IMR-90 (cell line): ENCODE data around the gene DAND5. TPM values are rescaled to one million over a fixed set of nuclear protein-coding genes. Genes with fewer than 3 reads are reported as not detected.
"Not testable (repeated sequence)": the region's sequence is repeated elsewhere in the genome, so short reads cannot be mapped to it uniquely, and the experiment has no call there.

Experiments
- ATAC-seq: fragments of 200-7000 bp; cut with Tn5 transposase; 2 replicates; pipeline ENCODE4 v1.9.1; 2020; ENCODE audit warnings: low read depth, mild to moderate bottlenecking, moderate library complexity
- BruUV-seq: library from RNA; stranded (reverse); fragments of 400-500 nt; replicated peaks from 2 replicates; lab custom pipeline; 2021; lab: Mats Ljungman, UMichigan
- CTCF ChIA-PET: fragments of 300-600 bp; formaldehyde crosslinking; extraction: SDS; loops from one replicate; lab custom pipeline; 2021; ENCODE audit warnings: antibody characterized with exemption; lab: Yijun Ruan, JAX
- POLR2A ChIA-PET: fragments of 300-600 bp; sonication (Branson Sonifier 250); formaldehyde crosslinking; loops from one replicate; lab custom pipeline; 2022; ENCODE audit warnings: antibody characterized with exemption; ENCODE audit not compliant: unreplicated experiment; lab: Charles Lee
- DNase-seq: peaks from one replicate; pipeline ENCODE4 v3.0.0; 2013
- H2AFZ ChIP-seq: replicated peaks from 2 replicates; pipeline ENCODE3; 2013; ENCODE audit warnings: low read length, mild to moderate bottlenecking; ENCODE audit not compliant: poor library complexity
- H2AK5ac ChIP-seq: 2 replicates; pipeline ENCODE4 v1.6.1; 2013; ENCODE audit warnings: low read depth, low read length, inconsistent platforms
- H2AK9ac ChIP-seq: replicated peaks from 2 replicates; pipeline ENCODE3; 2013; ENCODE audit warnings: mild to moderate bottlenecking, low read depth, low read length, moderate library complexity; ENCODE audit not compliant: poor library complexity
- H2BK120ac ChIP-seq: 2 replicates; pipeline ENCODE4 v1.6.1; 2013; ENCODE audit warnings: low read depth, low read length, inconsistent platforms
- H2BK15ac ChIP-seq: 3 replicates; pipeline ENCODE4 v1.6.1; 2013; ENCODE audit warnings: low read depth, low read length, inconsistent platforms
- H2BK20ac ChIP-seq: 2 replicates; pipeline ENCODE4 v1.6.1; 2013; ENCODE audit warnings: low read depth, mild to moderate bottlenecking, inconsistent platforms, low read length, moderate library complexity
- H2BK5ac ChIP-seq: 2 replicates; pipeline ENCODE4 v1.6.1; 2013; ENCODE audit warnings: mild to moderate bottlenecking, low read depth, low read length, inconsistent platforms; ENCODE audit not compliant: poor library complexity, severe bottlenecking
- H3K14ac ChIP-seq: replicated peaks from 2 replicates; pipeline ENCODE4 v1.6.1; 2013; ENCODE audit warnings: low read depth, low read length, inconsistent platforms
- H3K18ac ChIP-seq: 2 replicates; pipeline ENCODE4 v1.6.1; 2013; ENCODE audit warnings: low read depth, low read length, control low read depth
- H3K23ac ChIP-seq: 2 replicates; pipeline ENCODE4 v1.6.1; 2013; ENCODE audit warnings: low read depth, low read length, inconsistent platforms
- H3K27ac ChIP-seq: 2 replicates; pipeline ENCODE4 v1.5.1; 2013; ENCODE audit warnings: mild to moderate bottlenecking, control low read depth, low read length; ENCODE audit not compliant: insufficient read depth
- H3K27me3 ChIP-seq: 2 replicates; pipeline ENCODE4 v1.6.1; 2013; ENCODE audit warnings: low read length; ENCODE audit not compliant: control insufficient read depth, insufficient read depth
- H3K36me3 ChIP-seq: 2 replicates; pipeline ENCODE4 v1.6.1; 2013; ENCODE audit warnings: low read length, mixed read lengths; ENCODE audit not compliant: control insufficient read depth, insufficient read depth
- H3K4ac ChIP-seq: 2 replicates; pipeline ENCODE4 v1.6.1; 2013; ENCODE audit warnings: low read depth, low read length, inconsistent platforms
- H3K4me1 ChIP-seq: 2 replicates; pipeline ENCODE4 v1.6.1; 2013; ENCODE audit warnings: low read length, mixed read lengths; ENCODE audit not compliant: control insufficient read depth, insufficient read depth
- H3K4me2 ChIP-seq: 2 replicates; pipeline ENCODE4 v1.6.1; 2013; ENCODE audit warnings: low read depth, mild to moderate bottlenecking, control low read depth, low read length, moderate library complexity
- H3K4me3 ChIP-seq: 2 replicates; pipeline ENCODE4 v1.5.1; 2013; ENCODE audit warnings: low read depth, mild to moderate bottlenecking, control low read depth, low read length, moderate library complexity; ENCODE audit not compliant: insufficient read depth
- H3K56ac ChIP-seq: 2 replicates; pipeline ENCODE4 v1.6.1; 2013; ENCODE audit warnings: low read length, inconsistent platforms; ENCODE audit not compliant: insufficient read depth; ENCODE audit errors: extremely low read depth
- H3K79me1 ChIP-seq, 2 experiments: 2 replicates each; pipeline ENCODE4 v1.6.1; 2013; ENCODE audit warnings: low read length in 2 of 2, inconsistent platforms in 1 of 2, low read depth in 1 of 2
- H3K9ac ChIP-seq: 2 replicates; pipeline ENCODE4 v1.6.1; 2013; ENCODE audit warnings: low read depth, low read length, control low read depth
- H3K9me1 ChIP-seq: 2 replicates; pipeline ENCODE4 v1.6.1; 2013; ENCODE audit warnings: low read length, inconsistent platforms; ENCODE audit not compliant: insufficient read depth
- H3K9me3 ChIP-seq: 2 replicates; pipeline ENCODE4 v1.6.1; 2013; ENCODE audit warnings: low read length; ENCODE audit not compliant: control insufficient read depth, insufficient read depth
- H4K20me1 ChIP-seq: 2 replicates; pipeline ENCODE4 v1.6.1; 2013; ENCODE audit warnings: low read length, inconsistent platforms; ENCODE audit not compliant: insufficient read depth
- H4K5ac ChIP-seq: 2 replicates; pipeline ENCODE4 v1.6.1; 2013; ENCODE audit warnings: mild to moderate bottlenecking, low read depth, low read length, control low read depth
- H4K8ac ChIP-seq, 2 experiments: 2 replicates each; pipeline ENCODE4 v1.6.1; 2013; ENCODE audit warnings: low read depth in 2 of 2, low read length in 2 of 2, control low read depth in 1 of 2, inconsistent platforms in 1 of 2
- H4K91ac ChIP-seq: 2 replicates; pipeline ENCODE4 v1.6.1; 2013; ENCODE audit warnings: low read depth, low read length, inconsistent platforms; ENCODE audit not compliant: insufficient read depth
- CHD1 ChIP-seq: IDR thresholded peaks from 2 replicates; pipeline ENCODE4 v1.6.1; 2012; ENCODE audit warnings: low read depth, low read length, improper control_type of control experiment
- FOS ChIP-seq: fragments of 150-350 bp; IDR thresholded peaks from 2 replicates; pipeline ENCODE4 v1.6.1; 2016; ENCODE audit warnings: low read depth, low read length
- MAFK ChIP-seq: IDR thresholded peaks from 2 replicates; pipeline ENCODE4 v1.6.1; 2012; ENCODE audit warnings: low read depth, low read length, improper control_type of control experiment
- MAZ ChIP-seq: IDR thresholded peaks from 2 replicates; pipeline ENCODE4 v1.6.1; 2012; ENCODE audit warnings: low read depth, mild to moderate bottlenecking, low read length, improper control_type of control experiment, moderate library complexity, borderline replicate concordance
- USF2 ChIP-seq: fragments of 150-350 bp; IDR thresholded peaks from 2 replicates; pipeline ENCODE4 v1.6.1; 2017; ENCODE audit warnings: mild to moderate bottlenecking, antibody characterized with exemption, low read length, low read depth
- WGBS, 2 experiments: methylation state at CpG; one replicate each; pipeline versions ENCODE4 v1.1.5 to v1.1.7; 2013; ENCODE audit warnings: missing lambda C conversion rate in 2 of 2; ENCODE audit not compliant: insufficient read length in 1 of 2; ENCODE audit errors: extremely low coverage in 2 of 2; 5-methylcytosine and 5-hydroxymethylcytosine counted together
- dilution Hi-C: fragments of 300-500 bp; cut with HindIII; formaldehyde crosslinking; loops from one replicate; pipeline ENCODE4 v1.14.3; 2018; ENCODE audit warnings: low sequenced_read_pairs; ENCODE audit not compliant: unreplicated experiment
- in situ Hi-C: fragments of 300-500 bp; cut with MboI; formaldehyde crosslinking; loops from 3 replicates; pipeline ENCODE4 v1.14.3; 2019; ENCODE audit warnings: low sequenced_read_pairs, inconsistent platforms, mixed read lengths
- intact Hi-C: fragments of 100-400 bp; cut with micrococcal nuclease; formaldehyde crosslinking; loops from 2 replicates; pipeline ENCODE4 v1.10.0; 2022
- polyA plus RNA-seq, 3 experiments: library from polyadenylated mRNA; depleted of rRNA; stranded (reverse); fragments of >200 nt; gene quantifications; 2 replicates each; pipeline ENCODE4 v1.2.3, GENCODE V29; 2012; ENCODE audit warnings: low replicate concordance in 1 of 3
- total RNA-seq: library from RNA; depleted of rRNA; stranded (reverse); fragments of >200 nt; gene quantifications from 2 replicates; pipeline ENCODE4 v1.2.3, GENCODE V29; 2012

The DAND5 gene
- total and polyA plus RNA-seq, 2 of the 4 experiments (the other 2 are of a cell fraction): 0.03 TPM; not detected in 1

GRCh38 chr19:12975221-12975741, 5.9 kb downstream of the DAND5 start:
- H3K4ac ChIP-seq: no peak overlapping the region
- H3K14ac ChIP-seq: no peak overlapping the region
- no TSS peak for BruUV-seq
- no peak overlapping the region for H3K18ac ChIP-seq
- no peak overlapping the region for H3K56ac ChIP-seq
- H2BK15ac ChIP-seq: no peak overlapping the region
- H3K4me1 ChIP-seq: no peaks in the 10 kb centered on the region
- ChIA-PET POLR2A (no interaction called here), CTCF (interaction anchor here (1.5 kb wide), 1 partner anchor 10 kb away, joined by 7 read pairs; no protein-coding TSS in a partner anchor)
- in situ Hi-C loops: loop anchor here (5.0 to 25.0 kb wide), 3 partner anchors 287 to 762 kb away; a partner anchor contains a TSS
- H3K4me3 ChIP-seq: no peak overlapping the region
- no peak overlapping the region for H2BK5ac ChIP-seq
- H3K9ac ChIP-seq: no peak overlapping the region
- intact Hi-C loops: loop anchor here (5.0 kb wide), 1 partner anchor 272 kb away; no protein-coding TSS in a partner anchor
- H4K20me1 ChIP-seq: no peaks in the 10 kb centered on the region
- ATAC-seq: no peak
- H3K4me2 ChIP-seq: no peak overlapping the region
- H3K9me3 ChIP-seq: no peaks in the 10 kb centered on the region
- H2AK9ac ChIP-seq: no peak overlapping the region
- dilution Hi-C loops: no loop called here
- no peak overlapping the region for H3K23ac ChIP-seq
- no peak overlapping the region for H2AFZ ChIP-seq
- no peak overlapping the region for H4K8ac ChIP-seq
- H3K27ac ChIP-seq: no peak overlapping the region
- no peaks in the 10 kb centered on the region for H3K27me3 ChIP-seq
- no peak overlapping the region for H2BK120ac ChIP-seq
- no peak for TF ChIP-seq USF2
- no peak for TF ChIP-seq FOS
- no peak for TF ChIP-seq CHD1
- no peak for TF ChIP-seq MAFK
- no peak for TF ChIP-seq MAZ
- 0 out of 2 replicates have a peak, but pooled peaks cover 2% of the 10 kb centered on the region for H3K9me1 ChIP-seq
- no peaks in the 10 kb centered on the region for H3K79me1 ChIP-seq
- DNase-seq: no peak
- WGBS, 2 experiments: 71% methylated on average over 5 of the region's 17 CpGs; no CpG with 5 or more reads in 1 of the 2 experiments
- no peak overlapping the region for H2BK20ac ChIP-seq
- no peak overlapping the region for H4K91ac ChIP-seq
- H3K36me3 ChIP-seq: no peaks in the 10 kb centered on the region
- H4K5ac ChIP-seq: no peak overlapping the region
- no peak overlapping the region for H2AK5ac ChIP-seq

GRCh38 chr19:12976109-12976508, 6.7 kb downstream of the DAND5 start:
- not testable (repeated sequence) for DNase-seq

More at GRCh38 chr19:12976109-12976508, 6.7 kb downstream of the DAND5 start:
- H3K9ac ChIP-seq, H2BK120ac ChIP-seq, BruUV-seq, H2BK20ac ChIP-seq, H3K36me3 ChIP-seq, H4K5ac ChIP-seq, dilution Hi-C loops, POLR2A ChIA-PET, H3K4me1 ChIP-seq, H3K23ac ChIP-seq, H4K91ac ChIP-seq, H3K4me2 ChIP-seq, H4K20me1 ChIP-seq, H2AK5ac ChIP-seq, H3K27ac ChIP-seq, H3K56ac ChIP-seq, H3K14ac ChIP-seq, H3K9me3 ChIP-seq, H2AK9ac ChIP-seq, H3K27me3 ChIP-seq, H3K79me1 ChIP-seq, H3K9me1 ChIP-seq, ATAC-seq, H2BK15ac ChIP-seq, H4K8ac ChIP-seq, H3K4ac ChIP-seq, H3K18ac ChIP-seq, H2BK5ac ChIP-seq, H3K4me3 ChIP-seq: not testable (repeated sequence)
- WGBS, 2 experiments: no CpG with 5 or more reads among the region's 7 CpGs
- CTCF ChIA-PET: interaction anchor here (0.8 to 2.5 kb wide), 2 partner anchors 11 to 118 kb away, joined by 5 to 10 read pairs; no protein-coding TSS in a partner anchor
- peak overlapping the region; percentile 58 for H2AFZ ChIP-seq
- intact Hi-C loops: loop anchor here (5.0 kb wide), 1 partner anchor 271 kb away; no protein-coding TSS in a partner anchor
- in situ Hi-C loops: loop anchor here (5.0 to 25.0 kb wide), 3 partner anchors 286 to 761 kb away; a partner anchor contains a TSS
